Small intestine (tissue), 7 donors: Measurements from ENCODE around the gene IPO4. TPM values are rescaled to one million over a fixed set of nuclear protein-coding genes. Genes with fewer than 3 reads are reported as not detected.
A peak's percentile ranks its signal among the peaks of the same experiment; 100 is the strongest.

Experiments used
- DNase-seq, 2 donors: peaks; one replicate each; pipeline versions ENCODE4 v3.0.0 to v3.0.0-alpha.2; 2013
- FAIRE-seq: peaks from 2 replicates; lab custom pipeline; 2012; peaks lifted over from hg19 to GRCh38; lab: Jason Lieb, UNC
- H3K27ac ChIP-seq, 3 donors: one replicate each; pipeline ENCODE4 v1.5.1; 2013; ENCODE audit warnings: low read length in 2 of 3, mild to moderate bottlenecking in 2 of 3, control low read depth in 1 of 3, inconsistent platforms in 1 of 3, low read depth in 1 of 3, moderate library complexity in 1 of 3
- H3K27me3 ChIP-seq, 3 donors: one replicate each; pipeline ENCODE4 v1.6.1; 2013; ENCODE audit warnings: low read length in 3 of 3, inconsistent platforms in 1 of 3; ENCODE audit not compliant: control insufficient read depth in 3 of 3, insufficient read depth in 3 of 3
- H3K36me3 ChIP-seq, 3 donors: one replicate each; pipeline ENCODE4 v1.6.1; 2013; ENCODE audit warnings: low read length in 3 of 3, inconsistent platforms in 1 of 3, low read depth in 1 of 3, mild to moderate bottlenecking in 1 of 3, moderate library complexity in 1 of 3; ENCODE audit not compliant: control insufficient read depth in 3 of 3, insufficient read depth in 2 of 3
- H3K4me1 ChIP-seq, 3 donors: one replicate each; pipeline ENCODE4 v1.6.1; 2013; ENCODE audit warnings: low read length in 2 of 3, inconsistent platforms in 1 of 3, low read depth in 1 of 3, mild to moderate bottlenecking in 1 of 3, moderate library complexity in 1 of 3; ENCODE audit not compliant: control insufficient read depth in 3 of 3, insufficient read depth in 2 of 3
- H3K4me3 ChIP-seq, 3 donors: one replicate each; pipeline ENCODE4 v1.5.1; 2013; ENCODE audit warnings: low read length in 3 of 3, control low read depth in 1 of 3, inconsistent platforms in 1 of 3, low read depth in 1 of 3, mild to moderate bottlenecking in 1 of 3, moderate library complexity in 1 of 3
- H3K9me3 ChIP-seq, 2 donors: one replicate each; pipeline ENCODE4 v1.6.1; 2013; ENCODE audit warnings: low read depth in 1 of 2, low read length in 1 of 2; ENCODE audit not compliant: control insufficient read depth in 2 of 2, insufficient read depth in 1 of 2
- WGBS, 3 donors: extraction: QIAGEN DNeasy Blood & Tissue Kit; methylation state at CpG; one replicate each; pipeline ENCODE4 v1.1.7; 2013; 5-methylcytosine and 5-hydroxymethylcytosine counted together
- polyA plus RNA-seq, 4 donors: library from polyadenylated mRNA; stranded (reverse) in 3 of 4; unstranded in 1 of 4; fragments of 200-250 nt in 3 of 4; fragments of 120-200 nt in 1 of 4; gene quantifications; one replicate each; pipeline versions ENCODE4 v1.2.1 to v1.2.3, GENCODE V29; 2013
- donor health status: healthy with polysubstance abuse.
- donor health status: control.
- donor health status: control.
- donor health status: Bipolar disorder and iron deficiency.
- donor health status: healthy.

IPO4 gene
- polyA plus RNA-seq, 4 donors = 3.2 to 24.4 (median 12.5) TPM

GRCh38 chr14:24198814-24199524 lies 10.4 kb upstream of the IPO4 start:
- peaks cover 0 to 24% (median 3%) of the 10 kb centered on the region in 3 donors for H3K36me3 ChIP-seq
- no peak for FAIRE-seq
- peaks cover 0 to 15% of the 10 kb centered on the region in 2 donors for H3K9me3 ChIP-seq
- DNase-seq = peak; percentile 44 to 68
- no peaks in the 10 kb centered on the region for H3K27me3 ChIP-seq
- H3K4me1 ChIP-seq = peaks cover 0 to 25% (median 5%) of the 10 kb centered on the region in 3 donors
- no peak overlapping the region for H3K4me3 ChIP-seq
- H3K27ac ChIP-seq = peak overlapping the region in 2 of 3 donors; percentile 41 to 81
- WGBS, 3 donors = 66 to 78% (median 77%) methylated on average over 7 of the region's 7 CpGs

GRCh38 chr14:24197056-24197450 lies 8.4 kb upstream of the IPO4 start:
- Histone ChIP-seq H3K4me3 (peak overlapping the region in 1 of 3 donors; percentile 86), H3K27ac (peak overlapping the region in 2 of 3 donors; percentile 65 to 94), H3K36me3 (peaks cover 0 to 34% (median 3%) of the 10 kb centered on the region in 3 donors), H3K27me3 (no peaks in the 10 kb centered on the region), H3K4me1 (peaks cover 0 to 26% (median 5%) of the 10 kb centered on the region in 3 donors), H3K9me3 (peaks cover 0 to 8% of the 10 kb centered on the region in 2 donors)
- FAIRE-seq = no peak
- WGBS, 3 donors = 77 to 97% (median 82%) methylated on average over 2 of the region's 2 CpGs
- DNase-seq = no peak

DNA sequence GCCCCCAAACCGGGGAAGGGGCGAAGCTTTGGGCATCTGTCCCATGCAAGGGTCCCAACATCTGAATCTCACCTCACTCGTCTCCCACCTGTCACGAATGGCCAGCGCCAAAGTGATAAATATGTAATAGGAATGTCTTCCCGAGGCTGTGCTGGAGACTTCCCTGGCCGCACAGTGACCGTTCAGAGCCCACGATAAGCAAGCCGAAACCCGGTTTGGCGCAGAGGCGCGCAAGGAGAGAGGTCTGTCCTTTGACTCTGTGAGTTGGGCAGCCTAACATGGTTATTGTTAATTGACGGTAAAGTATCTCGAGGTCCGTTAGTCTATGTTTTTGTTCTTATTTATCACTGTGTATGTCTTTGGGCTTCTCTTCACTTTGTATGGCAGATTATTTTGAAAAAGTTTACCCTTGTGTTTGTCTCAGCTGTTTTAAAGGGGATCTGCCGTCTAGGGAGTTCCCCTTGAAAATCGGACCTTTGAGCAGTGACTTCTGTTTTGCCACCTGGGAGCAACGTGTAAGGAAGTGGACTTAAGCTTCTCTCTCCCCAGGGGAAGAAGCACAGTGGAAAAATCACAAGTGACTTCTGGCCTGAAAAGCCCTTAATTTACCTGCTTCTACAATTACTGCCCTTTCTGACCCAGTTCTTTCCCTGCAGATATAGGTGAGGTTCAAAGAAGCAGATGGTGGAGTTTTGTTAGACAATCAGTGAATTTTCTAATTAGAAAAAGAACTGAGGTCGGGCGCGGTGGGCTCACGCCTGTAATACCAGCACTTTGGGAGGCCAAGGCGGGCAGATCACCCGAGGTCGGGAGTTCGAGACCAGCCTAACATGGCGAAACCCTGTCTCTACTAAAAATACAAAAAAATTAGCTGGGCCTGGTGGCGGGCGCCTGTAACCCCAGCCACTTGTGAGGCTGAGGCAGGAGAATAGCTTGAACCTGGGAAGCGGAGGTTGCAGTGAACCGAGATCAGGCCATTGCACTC lies 7.7 kb upstream of the IPO4 start:
- Histone ChIP-seq H3K4me1 (peaks cover 0 to 26% (median 5%) of the 10 kb centered on the region in 3 donors), H3K36me3 (peaks cover 2 to 34% (median 2%) of the 10 kb centered on the region in 3 donors), H3K9me3 (peaks cover 0 to 3% of the 10 kb centered on the region in 2 donors), H3K27ac (peak overlapping the region; percentile 93 to 99 (median 94)), H3K27me3 (no peaks in the 10 kb centered on the region), H3K4me3 (peak overlapping the region; percentile 65 to 96 (median 86))
- FAIRE-seq (no peak), DNase-seq (peak; percentile 71 to 72)
- 31 to 33% (median 32%) methylated on average over 33 of the region's 33 CpGs for WGBS, 3 donors

DNA sequence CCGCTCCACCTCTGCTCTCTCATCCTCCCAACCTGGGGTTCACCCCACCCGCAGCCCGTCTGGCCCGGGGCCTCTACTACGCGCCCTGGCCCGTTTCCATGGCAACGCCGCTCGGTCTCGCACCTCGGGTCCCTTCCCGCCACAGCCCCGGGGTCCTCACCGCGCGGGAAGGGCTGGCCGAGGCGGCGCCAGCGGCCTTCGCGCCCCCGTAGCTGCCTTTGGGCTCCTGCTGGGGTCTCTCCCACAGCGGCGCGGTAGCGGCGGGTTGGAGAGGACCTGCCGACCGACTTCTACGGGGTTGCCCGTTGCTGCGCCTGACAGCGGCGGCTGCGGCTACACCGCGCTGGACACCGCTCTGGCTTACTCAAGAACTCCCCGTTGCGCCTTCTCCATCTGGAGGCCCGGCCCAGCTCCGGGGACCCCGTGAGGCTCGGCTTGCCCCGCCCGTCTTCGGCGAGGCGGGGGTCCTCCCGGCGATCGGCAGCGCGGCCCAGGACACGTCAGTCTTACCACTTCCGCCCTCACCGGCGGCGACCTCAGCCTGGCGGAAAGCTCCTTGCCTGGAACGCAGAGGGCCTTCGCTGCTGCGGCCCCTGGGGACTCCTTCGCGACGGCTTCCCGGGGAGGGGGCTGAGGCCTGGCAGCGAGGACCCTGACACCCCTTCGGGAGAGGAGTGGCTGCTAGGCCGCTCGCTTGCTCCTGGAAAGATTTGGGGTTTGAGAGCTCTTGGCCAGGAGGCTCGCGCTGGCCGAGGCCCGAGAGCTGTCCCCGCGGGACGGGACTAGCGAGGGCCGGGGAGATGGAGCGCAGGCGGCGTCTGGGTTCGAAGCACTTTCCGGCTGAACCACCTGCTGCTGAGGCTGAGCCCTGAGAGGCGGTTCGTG lies 6.8 kb upstream of the IPO4 start, which contains the start of gene TM9SF1:
TSS of gene TM9SF1 (minus strand) at position 256 of the 885 bp plus-strand sequence. CDS start 422 bp downstream, outside the sequence.
- no peaks in the 10 kb centered on the region for H3K9me3 ChIP-seq
- H3K4me3 ChIP-seq = peak within 1 kb of the TSS; percentile 65 to 96 (median 86)
- DNase-seq (peak; percentile 85 to 97), FAIRE-seq (no peak)
- peak within 1 kb of the TSS; percentile 93 to 99 (median 94) for H3K27ac ChIP-seq
- peaks cover 0 to 26% (median 5%) of the 10 kb centered on the region in 3 donors for H3K4me1 ChIP-seq
- 0% methylated on average over 81 to 89 of the region's 89 CpGs for WGBS, 3 donors
- H3K36me3 ChIP-seq = peaks cover 2 to 32% (median 2%) of the 10 kb centered on the region in 3 donors
- H3K27me3 ChIP-seq = no peaks in the 10 kb centered on the region

- Histone ChIP-seq H3K4me1 (peaks cover 0 to 26% (median 5%) of the 10 kb centered on the region in 3 donors), H3K27ac (peak overlapping the region; percentile 93 to 99 (median 94)), H3K27me3 (no peaks in the 10 kb centered on the region), H3K36me3 (peaks cover 2 to 32% (median 2%) of the 10 kb centered on the region in 3 donors), H3K9me3 (no peaks in the 10 kb centered on the region), H3K4me3 (peak overlapping the region; percentile 65 to 96 (median 86))
- WGBS, 3 donors = 29 to 58% (median 38%) methylated on average over 8 of the region's 8 CpGs
- DNase-seq (no peak), FAIRE-seq (no peak)
Observed at GRCh38 chr14:24194873-24195185, 6.2 kb upstream of the IPO4 start.

- no peaks in the 10 kb centered on the region for H3K9me3 ChIP-seq
- FAIRE-seq = no peak
- H3K27ac ChIP-seq = peak overlapping the region in 1 of 3 donors; percentile 99
- no peaks in the 10 kb centered on the region for H3K27me3 ChIP-seq
- H3K4me1 ChIP-seq = peaks cover 0 to 26% (median 5%) of the 10 kb centered on the region in 3 donors
- H3K4me3 ChIP-seq = peak overlapping the region; percentile 65 to 96 (median 86)
- no peak for DNase-seq
- 83 to 87% (median 84%) methylated on average over 7 of the region's 7 CpGs for WGBS, 3 donors
- H3K36me3 ChIP-seq = peaks cover 2 to 33% (median 2%) of the 10 kb centered on the region in 3 donors
Observed at GRCh38 chr14:24194186-24194872, 5.7 kb upstream of the IPO4 start.

GRCh38 chr14:24192933-24193332 lies 4.3 kb upstream of the IPO4 start:
- DNase-seq = no peak
- H3K27me3 ChIP-seq = no peaks in the 10 kb centered on the region
- no peak for FAIRE-seq
- H3K4me3 ChIP-seq = no peak overlapping the region
- H3K27ac ChIP-seq = no peak overlapping the region
- WGBS, 3 donors = 93 to 95% (median 94%) methylated on average over 15 of the region's 15 CpGs
- peaks cover 0 to 27% (median 2%) of the 10 kb centered on the region in 3 donors for H3K36me3 ChIP-seq
- peaks cover 0 to 23% (median 5%) of the 10 kb centered on the region in 3 donors for H3K4me1 ChIP-seq
- no peaks in the 10 kb centered on the region for H3K9me3 ChIP-seq
